GM23248 (cell line): ENCODE results near the gene COX17.

Experiments used
- EZH2 ChIP-seq: fragments of 200-600 bp; sonication (generic); IDR thresholded peaks from 2 replicates; pipeline ENCODE4 v1.6.1; 2018; ENCODE audit warnings: antibody characterized with exemption, mild to moderate bottlenecking; ENCODE audit not compliant: insufficient read depth, poor library complexity, severe bottlenecking
- EZH2phosphoT487 ChIP-seq: fragments of 200-600 bp; sonication (generic); IDR thresholded peaks from 2 replicates; pipeline ENCODE4 v1.6.1; 2018; ENCODE audit warnings: antibody characterized with exemption, moderate library complexity, mild to moderate bottlenecking, low read depth; ENCODE audit not compliant: insufficient read depth

DNA sequence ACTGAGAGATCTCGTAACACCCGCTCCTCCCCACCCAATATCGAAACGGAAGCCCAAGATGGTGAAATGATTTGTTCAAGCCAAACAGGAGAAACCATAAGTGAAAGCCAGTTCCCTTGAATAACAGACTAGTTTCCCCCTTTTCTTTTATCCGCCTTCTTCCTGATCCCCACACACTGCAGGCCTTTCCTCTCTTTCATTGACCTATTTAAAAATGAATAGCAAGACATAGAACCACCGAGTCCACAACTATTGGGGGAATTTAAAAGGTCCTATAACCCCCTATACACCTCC lies 382 bp upstream of the COX17 start:
- TF ChIP-seq EZH2: no peak
- no peak for TF ChIP-seq EZH2phosphoT487
